ENCODE results near the gene ZNF365. TPM values are rescaled to one million over a fixed set of nuclear protein-coding genes. Genes with fewer than 3 reads are reported as not detected.

Gene ZNF365
- total RNA-seq, 1 donor from 2014 or later, result 6.3 TPM

GRCh38 chr10:62414359-62414758, 40.2 kb downstream of the ZNF365 start:
- DNase-seq (ENCODE audit: low spot score), result no peak

- DNase-seq (ENCODE audit: low spot score), result no peak
Observed at GRCh38 chr10:62422068-62422590, 48.0 kb downstream of the ZNF365 start.

GRCh38 chr10:62424026-62424425, 49.9 kb downstream of the ZNF365 start:
- DNase-seq (ENCODE audit: low spot score), result no peak

- no peak for DNase-seq (ENCODE audit: low spot score)
Observed at GRCh38 chr10:62426086-62426485, 51.9 kb downstream of the ZNF365 start.

GRCh38 chr10:62426600-62426999, 52.4 kb downstream of the ZNF365 start:
- no peak for DNase-seq (ENCODE audit: low spot score)

GRCh38 chr10:62430881-62431280, 56.7 kb downstream of the ZNF365 start:
- no peak for DNase-seq (ENCODE audit: low spot score)

GRCh38 chr10:62433181-62433692, 59.1 kb downstream of the ZNF365 start:
- peak; percentile 18 for DNase-seq (ENCODE audit: low spot score)

- no peak for DNase-seq (ENCODE audit: low spot score)
Observed at GRCh38 chr10:62433901-62434300, 59.7 kb downstream of the ZNF365 start.

GRCh38 chr10:62437696-62438095, 63.5 kb downstream of the ZNF365 start:
- peak; percentile 82 for DNase-seq (ENCODE audit: low spot score)

- peak; percentile 65 for DNase-seq (ENCODE audit: low spot score)
Observed at GRCh38 chr10:62442006-62442405, 67.8 kb downstream of the ZNF365 start.

- no peak for DNase-seq (ENCODE audit: low spot score)
Observed at GRCh38 chr10:62442894-62443669, 68.9 kb downstream of the ZNF365 start.

GRCh38 chr10:62443866-62444265, 69.7 kb downstream of the ZNF365 start:
- DNase-seq (ENCODE audit: low spot score), result no peak

GRCh38 chr10:62446627-62447026, 72.5 kb downstream of the ZNF365 start:
- DNase-seq (ENCODE audit: low spot score), result no peak

- no peak for DNase-seq (ENCODE audit: low spot score)
Observed at GRCh38 chr10:62450912-62451610, 76.9 kb downstream of the ZNF365 start.

- DNase-seq (ENCODE audit: low spot score), result no peak
Observed at GRCh38 chr10:62451611-62451975, 77.4 kb downstream of the ZNF365 start.

Other genes with a start within 250 kb of the ZNF365 start
- gene RTKN2, start 105.5 kb upstream of the ZNF365 start, total RNA-seq (ENCODE audit: insufficient read depth, low replicate concordance), result 5.1 TPM